Endothelial cell of umbilical vein (primary cell): ENCODE results near the gene RASSF5. TPM values are rescaled to one million over a fixed set of nuclear protein-coding genes. Genes with fewer than 3 reads are reported as not detected.

Source experiments
- BruUV-seq: library from RNA; stranded (reverse); fragments of 400-500 nt; replicated peaks from 2 replicates; lab custom pipeline; 2021; lab: Mats Ljungman, UMichigan
- CTCF ChIA-PET: fragments of 300-600, 350-600 bp; sonication (Branson Sonifier 250); formaldehyde crosslinking; loops from one replicate; lab custom pipeline; 2021; ENCODE audit warnings: antibody characterized with exemption, inconsistent platforms; lab: Charles Lee
- POLR2A ChIA-PET: fragments of 300-600, 350-600 bp; sonication (Branson Sonifier 250); formaldehyde crosslinking; loops from one replicate; lab custom pipeline; 2021; ENCODE audit warnings: antibody characterized with exemption, inconsistent platforms; lab: Charles Lee
- DNase-seq: peaks from one replicate; pipeline ENCODE4 v3.0.0-alpha.2; 2011; ENCODE audit warnings: low read depth, low spot score
- FAIRE-seq: peaks from 2 replicates; lab custom pipeline; 2011; peaks lifted over from hg19 to GRCh38; lab: Jason Lieb, UNC
- H2AFZ ChIP-seq: 2 replicates; pipeline ENCODE4 v1.6.0; 2012; ENCODE audit warnings: low read depth, low read length, control low read depth, inconsistent platforms
- H3K27ac ChIP-seq: 2 replicates; pipeline ENCODE4 v1.5.1; 2011; ENCODE audit warnings: low read depth, mild to moderate bottlenecking, control low read depth, low read length, moderate library complexity; ENCODE audit not compliant: insufficient read depth
- H3K27me3 ChIP-seq, 2 experiments: 2 replicates each; pipeline versions ENCODE4 v1.6.0 to v1.6.1; 2011; ENCODE audit warnings: low read length in 2 of 2, mixed read lengths in 1 of 2; ENCODE audit not compliant: control insufficient read depth in 2 of 2, insufficient read depth in 2 of 2
- H3K36me3 ChIP-seq, 2 experiments: 2 replicates in 1 of 2; 3 replicates in 1 of 2; pipeline ENCODE4 v1.5.1; 2011; ENCODE audit warnings: low read length in 2 of 2, mild to moderate bottlenecking in 1 of 2, moderate library complexity in 1 of 2; ENCODE audit not compliant: control insufficient read depth in 2 of 2, insufficient read depth in 2 of 2; ENCODE audit errors: extremely low read depth in 1 of 2
- H3K4me1 ChIP-seq: 3 replicates; pipeline ENCODE4 v1.5.1; 2011; ENCODE audit warnings: mild to moderate bottlenecking, low read length; ENCODE audit not compliant: control insufficient read depth, insufficient read depth; ENCODE audit errors: extremely low read depth
- H3K4me2 ChIP-seq: 2 replicates; pipeline ENCODE4 v1.6.1; 2011; ENCODE audit warnings: low read length, control low read depth, mixed read lengths; ENCODE audit not compliant: insufficient read depth
- H3K4me3 ChIP-seq, 3 experiments: fragments of 200-600 bp in 1 of 3; sonication (generic), shearing (Covaris generic) in 1 of 3; replicated peaks in 1 of 3; 2 replicates each; pipeline ENCODE4 v1.5.1; 2011 to 2016; ENCODE audit warnings: control low read depth in 3 of 3, low read length in 3 of 3, mild to moderate bottlenecking in 2 of 3, inconsistent platforms in 1 of 3, low read depth in 1 of 3, moderate library complexity in 1 of 3; ENCODE audit not compliant: insufficient read depth in 1 of 3
- H3K79me2 ChIP-seq: 2 replicates; pipeline ENCODE4 v1.6.0; 2012; ENCODE audit warnings: low read length, inconsistent platforms; ENCODE audit not compliant: control insufficient read depth, insufficient read depth
- H3K9ac ChIP-seq: replicated peaks from 2 replicates; pipeline ENCODE3; 2011; ENCODE audit warnings: low read length, control low read depth; ENCODE audit not compliant: insufficient read depth; ENCODE audit errors: extremely low read depth
- H3K9me1 ChIP-seq: replicated peaks from 3 replicates; pipeline ENCODE4 v1.6.0; 2011; ENCODE audit warnings: mild to moderate bottlenecking, low read length; ENCODE audit not compliant: control insufficient read depth, insufficient read depth; ENCODE audit errors: extremely low read depth
- H3K9me3 ChIP-seq: replicated peaks from 2 replicates; pipeline ENCODE4 v1.5.1; 2012; ENCODE audit warnings: low read length, inconsistent platforms; ENCODE audit not compliant: control insufficient read depth, insufficient read depth
- H4K20me1 ChIP-seq: replicated peaks from 2 replicates; pipeline ENCODE3; 2011; ENCODE audit warnings: mild to moderate bottlenecking, low read length; ENCODE audit not compliant: control insufficient read depth, insufficient read depth; ENCODE audit errors: extremely low read depth
- EZH2 ChIP-seq: IDR thresholded peaks from 2 replicates; pipeline ENCODE4 v1.6.1; 2012; ENCODE audit warnings: borderline replicate concordance, low read depth, mild to moderate bottlenecking, moderate library complexity, low read length, inconsistent platforms; ENCODE audit not compliant: severe bottlenecking
- JUN ChIP-seq: IDR thresholded peaks from 2 replicates; pipeline ENCODE4 v1.6.1; 2011; ENCODE audit warnings: borderline replicate concordance, low read depth; ENCODE audit not compliant: insufficient read length, insufficient read depth
- MYC ChIP-seq: IDR thresholded peaks from one replicate; pipeline ENCODE4 v1.6.1; 2011; ENCODE audit warnings: mild to moderate bottlenecking, low read depth, low read length
- POLR2A ChIP-seq: IDR thresholded peaks from 2 replicates; pipeline ENCODE4 v1.6.1; 2012; ENCODE audit warnings: low read depth, mild to moderate bottlenecking, control low read depth, low read length
- POLR2AphosphoS5 ChIP-seq: IDR thresholded peaks from 2 replicates; pipeline ENCODE4 v1.6.1; 2012; ENCODE audit warnings: low read depth, mild to moderate bottlenecking, control low read depth, low read length, moderate library complexity; ENCODE audit not compliant: insufficient read depth
- dilution Hi-C: fragments of 300-500 bp; cut with MboI; formaldehyde crosslinking; loops from one replicate; pipeline ENCODE4 v1.15.0; 2019; ENCODE audit warnings: low sequenced_read_pairs; ENCODE audit not compliant: extremely low pct_ligation_motif_present
- intact Hi-C: fragments of 100-400 bp; cut with micrococcal nuclease; formaldehyde crosslinking; loops from one replicate; pipeline ENCODE4 v1.10.0; 2022
- polyA plus RNA-seq, 4 experiments: library from polyadenylated mRNA; depleted of rRNA in 3 of 4; stranded (reverse) in 3 of 4; unstranded in 1 of 4; fragments of >200 nt; gene quantifications; 2 replicates each; pipeline versions ENCODE4 v1.2.1 to v1.2.3, GENCODE V29; 2011 to 2012; ENCODE audit warnings: missing spikeins in 1 of 4
- total RNA-seq: library from RNA; stranded (reverse); gene quantifications from 2 replicates; pipeline ENCODE4 v1.2.3, GENCODE V29; 2021
- TF ChIP-seq, protein P1 (sequence below), 2 donors: IDR thresholded peaks; 1 replicate in 1 of 2; 2 replicates in 1 of 2; pipeline ENCODE4 v1.5.1; 2011; ENCODE audit warnings: low read length in 2 of 2, mild to moderate bottlenecking in 2 of 2, moderate library complexity in 2 of 2, control low read depth in 1 of 2, inconsistent platforms in 1 of 2, low read depth in 1 of 2; ENCODE audit not compliant: insufficient read depth in 1 of 2; ENCODE audit errors: extremely low read depth in 1 of 2
- TF ChIP-seq, protein P2 (sequence below): IDR thresholded peaks from 2 replicates; pipeline ENCODE4 v1.6.1; 2011; ENCODE audit not compliant: insufficient read depth, insufficient read length

The RASSF5 gene
- total and polyA plus RNA-seq, 2 donors (not counting 3 experiments of a cell fraction or from before 2014, with no cell fraction given): 0.23 to 0.60 TPM

DNA sequence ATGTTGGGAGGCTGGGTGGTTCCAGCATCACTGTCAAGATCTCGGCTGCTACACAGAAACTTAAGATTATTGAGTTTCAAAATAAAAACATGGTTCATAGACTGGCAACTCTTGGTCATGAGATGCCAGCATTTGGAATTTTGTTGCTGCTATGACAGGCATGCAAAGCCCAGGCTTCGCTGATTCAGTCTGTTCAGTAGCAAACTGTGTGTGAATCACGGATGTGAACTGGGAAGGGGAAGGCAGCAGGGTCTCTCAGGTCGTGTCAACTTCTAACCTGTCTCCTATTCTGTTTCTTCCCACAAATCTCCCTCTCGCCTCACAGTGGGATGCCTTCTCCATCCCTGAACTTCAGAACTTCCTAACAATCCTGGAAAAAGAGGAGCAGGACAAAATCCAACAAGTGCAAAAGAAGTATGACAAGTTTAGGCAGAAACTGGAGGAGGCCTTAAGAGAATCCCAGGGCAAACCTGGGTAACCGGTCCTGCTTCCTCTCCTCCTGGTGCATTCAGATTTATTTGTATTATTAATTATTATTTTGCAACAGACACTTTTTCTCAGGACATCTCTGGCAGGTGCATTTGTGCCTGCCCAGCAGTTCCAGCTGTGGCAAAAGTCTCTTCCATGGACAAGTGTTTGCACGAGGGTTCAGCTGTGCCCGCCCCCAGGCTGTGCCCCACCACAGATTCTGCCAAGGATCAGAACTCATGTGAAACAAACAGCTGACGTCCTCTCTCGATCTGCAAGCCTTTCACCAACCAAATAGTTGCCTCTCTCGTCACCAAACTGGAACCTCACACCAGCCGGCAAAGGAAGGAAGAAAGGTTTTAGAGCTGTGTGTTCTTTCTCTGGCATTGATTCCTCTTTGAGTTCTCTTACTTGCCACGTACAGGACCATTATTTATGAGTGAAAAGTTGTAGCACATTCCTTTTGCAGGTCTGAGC lies 79.4 kb downstream of the RASSF5 start:
- Histone ChIP-seq H3K4me3 (no peak overlapping the region), H3K9me3 (no peaks in the 10 kb centered on the region), H3K4me1 (peaks cover 2% of the 10 kb centered on the region), H3K4me2 (no peak overlapping the region), H3K9me1 (no peaks in the 10 kb centered on the region), H2AFZ (no peak overlapping the region), H4K20me1 (no peaks in the 10 kb centered on the region), H3K36me3 (no peaks in the 10 kb centered on the region), H3K79me2 (no peaks in the 10 kb centered on the region), H3K9ac (no peak overlapping the region), H3K27ac (no peak overlapping the region), H3K27me3 (peaks cover 0 to 1% of the 10 kb centered on the region in 2 experiments)
- intact Hi-C loops (no loop called here), dilution Hi-C loops (no loop called here)
- BruUV-seq: no TSS peak
- ChIA-PET CTCF (interaction anchor here (0.7 to 16.8 kb wide), 7 partner anchors 11 to 106 kb away, joined by 3 to 427 read pairs (median 4); no protein-coding TSS in a partner anchor), POLR2A (no interaction called here)
- DNase-seq (no peak), FAIRE-seq (no peak)
- TF ChIP-seq, protein P1, sequence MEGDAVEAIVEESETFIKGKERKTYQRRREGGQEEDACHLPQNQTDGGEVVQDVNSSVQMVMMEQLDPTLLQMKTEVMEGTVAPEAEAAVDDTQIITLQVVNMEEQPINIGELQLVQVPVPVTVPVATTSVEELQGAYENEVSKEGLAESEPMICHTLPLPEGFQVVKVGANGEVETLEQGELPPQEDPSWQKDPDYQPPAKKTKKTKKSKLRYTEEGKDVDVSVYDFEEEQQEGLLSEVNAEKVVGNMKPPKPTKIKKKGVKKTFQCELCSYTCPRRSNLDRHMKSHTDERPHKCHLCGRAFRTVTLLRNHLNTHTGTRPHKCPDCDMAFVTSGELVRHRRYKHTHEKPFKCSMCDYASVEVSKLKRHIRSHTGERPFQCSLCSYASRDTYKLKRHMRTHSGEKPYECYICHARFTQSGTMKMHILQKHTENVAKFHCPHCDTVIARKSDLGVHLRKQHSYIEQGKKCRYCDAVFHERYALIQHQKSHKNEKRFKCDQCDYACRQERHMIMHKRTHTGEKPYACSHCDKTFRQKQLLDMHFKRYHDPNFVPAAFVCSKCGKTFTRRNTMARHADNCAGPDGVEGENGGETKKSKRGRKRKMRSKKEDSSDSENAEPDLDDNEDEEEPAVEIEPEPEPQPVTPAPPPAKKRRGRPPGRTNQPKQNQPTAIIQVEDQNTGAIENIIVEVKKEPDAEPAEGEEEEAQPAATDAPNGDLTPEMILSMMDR (IDR thresholded peaks at IDR 0.05; ENCODE audit: extremely low read depth in 1 of 2, insufficient read depth in 1 of 2, low read depth in 1 of 2, low read length in 2 of 2): no peak
- TF ChIP-seq, protein P2, sequence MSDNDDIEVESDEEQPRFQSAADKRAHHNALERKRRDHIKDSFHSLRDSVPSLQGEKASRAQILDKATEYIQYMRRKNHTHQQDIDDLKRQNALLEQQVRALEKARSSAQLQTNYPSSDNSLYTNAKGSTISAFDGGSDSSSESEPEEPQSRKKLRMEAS: no peak
- TF ChIP-seq JUN (no peak), POLR2AphosphoS5 (no peak), MYC (no peak), EZH2 (no peak), POLR2A (no peak)
